Keratinocyte (primary cell): Measurements from ENCODE around the gene TFDP3. TPM values are rescaled to one million over a fixed set of nuclear protein-coding genes. Genes with fewer than 3 reads are reported as not detected.

ENCODE experiments used
- DNase-seq: peaks from one replicate; pipeline ENCODE4 v3.0.0-alpha.2; 2011; ENCODE audit warnings: low read depth, missing footprints, low spot score
- FAIRE-seq: peaks from 2 replicates; lab custom pipeline; 2011; peaks lifted over from hg19 to GRCh38; lab: Jason Lieb, UNC
- H2AFZ ChIP-seq: 2 replicates; pipeline ENCODE4 v1.6.0; 2012; ENCODE audit warnings: low read length, control low read depth, inconsistent platforms; ENCODE audit not compliant: control insufficient read depth
- H3K27ac ChIP-seq: 2 replicates; pipeline ENCODE4 v1.5.1; 2011; ENCODE audit warnings: low read length; ENCODE audit not compliant: control insufficient read depth, insufficient read depth
- H3K27me3 ChIP-seq: 3 replicates; pipeline ENCODE4 v1.6.0; 2011; ENCODE audit warnings: low read length; ENCODE audit not compliant: control insufficient read depth, insufficient read depth; ENCODE audit errors: extremely low read depth
- H3K36me3 ChIP-seq, 2 experiments: 2 replicates in 1 of 2; 3 replicates in 1 of 2; pipeline ENCODE4 v1.5.1; 2011; ENCODE audit warnings: low read length in 2 of 2, mild to moderate bottlenecking in 1 of 2; ENCODE audit not compliant: control insufficient read depth in 2 of 2, insufficient read depth in 2 of 2; ENCODE audit errors: extremely low read depth in 1 of 2
- H3K4me1 ChIP-seq: 3 replicates; pipeline ENCODE4 v1.5.1; 2011; ENCODE audit warnings: low read length; ENCODE audit not compliant: control insufficient read depth, insufficient read depth; ENCODE audit errors: extremely low read depth
- H3K4me2 ChIP-seq: 3 replicates; pipeline ENCODE4 v1.6.0; 2011; ENCODE audit warnings: low read depth, low read length; ENCODE audit not compliant: control insufficient read depth, insufficient read depth; ENCODE audit errors: extremely low read depth
- H3K4me3 ChIP-seq, 3 experiments: fragments of 200-600 bp in 1 of 3; sonication (generic) in 1 of 3; 2 replicates in 2 of 3; 3 replicates in 1 of 3; pipeline ENCODE4 v1.5.1; 2011 to 2016; ENCODE audit warnings: low read length in 3 of 3, mild to moderate bottlenecking in 3 of 3, control low read depth in 2 of 3, inconsistent platforms in 1 of 3, low read depth in 1 of 3, mixed read lengths in 1 of 3, mixed run types in 1 of 3, moderate library complexity in 1 of 3; ENCODE audit not compliant: control insufficient read depth in 2 of 3, insufficient read depth in 2 of 3; ENCODE audit errors: extremely low read depth in 1 of 3
- H3K79me2 ChIP-seq: 2 replicates; pipeline ENCODE4 v1.6.0; 2012; ENCODE audit warnings: low read length; ENCODE audit not compliant: control insufficient read depth, insufficient read depth
- H3K9ac ChIP-seq: 3 replicates; pipeline ENCODE4 v1.6.0; 2011; ENCODE audit warnings: low read length; ENCODE audit not compliant: control insufficient read depth, insufficient read depth; ENCODE audit errors: extremely low read depth
- H3K9me1 ChIP-seq: 3 replicates; pipeline ENCODE4 v1.6.0; 2011; ENCODE audit warnings: low read length; ENCODE audit not compliant: control insufficient read depth, insufficient read depth; ENCODE audit errors: extremely low read depth
- H3K9me3 ChIP-seq: 2 replicates; pipeline ENCODE4 v1.5.1; 2012; ENCODE audit warnings: low read depth, low read length; ENCODE audit not compliant: control insufficient read depth
- H4K20me1 ChIP-seq: 3 replicates; pipeline ENCODE4 v1.6.0; 2011; ENCODE audit warnings: low read length; ENCODE audit not compliant: control insufficient read depth, insufficient read depth; ENCODE audit errors: extremely low read depth
- CTCF ChIP-seq, 3 experiments: IDR thresholded peaks in 1 of 3; conservative IDR thresholded peaks in 1 of 3; optimal IDR thresholded peaks in 1 of 3; 2 replicates in 2 of 3; 3 replicates in 1 of 3; pipeline versions ENCODE3 to v1.5.1; 2011; ENCODE audit warnings: low read length in 3 of 3, mild to moderate bottlenecking in 3 of 3, moderate library complexity in 2 of 3, control low read depth in 1 of 3, inconsistent platforms in 1 of 3; ENCODE audit not compliant: insufficient read depth in 2 of 3; ENCODE audit errors: extremely low read depth in 1 of 3
- EZH2 ChIP-seq: IDR thresholded peaks from one replicate; pipeline ENCODE4 v1.6.1; 2012; ENCODE audit warnings: inconsistent platforms, mild to moderate bottlenecking, low read length, moderate library complexity
- dilution Hi-C: fragments of 300-500 bp; cut with MboI; formaldehyde crosslinking; loops from one replicate; pipeline ENCODE4 v1.7.0; 2020; ENCODE audit warnings: low sequenced_read_pairs; ENCODE audit not compliant: extremely low pct_ligation_motif_present
- polyA plus RNA-seq, 5 experiments: library from polyadenylated mRNA; depleted of rRNA in 3 of 5; stranded (reverse) in 3 of 5; stranded (forward) in 1 of 5; unstranded in 1 of 5; fragments of >200 nt; gene quantifications; 1 replicate in 1 of 5; 2 replicates in 3 of 5; 3 replicates in 1 of 5; pipeline versions ENCODE4 v1.2.1 to v1.2.3, GENCODE V29; 2011 to 2012; ENCODE audit warnings: missing spikeins in 2 of 5, low read depth in 1 of 5, low replicate concordance in 1 of 5

TFDP3 gene
- polyA plus RNA-seq, 1 donor (not counting 4 experiments of a cell fraction or from before 2014, with no cell fraction given), result not detected

DNA sequence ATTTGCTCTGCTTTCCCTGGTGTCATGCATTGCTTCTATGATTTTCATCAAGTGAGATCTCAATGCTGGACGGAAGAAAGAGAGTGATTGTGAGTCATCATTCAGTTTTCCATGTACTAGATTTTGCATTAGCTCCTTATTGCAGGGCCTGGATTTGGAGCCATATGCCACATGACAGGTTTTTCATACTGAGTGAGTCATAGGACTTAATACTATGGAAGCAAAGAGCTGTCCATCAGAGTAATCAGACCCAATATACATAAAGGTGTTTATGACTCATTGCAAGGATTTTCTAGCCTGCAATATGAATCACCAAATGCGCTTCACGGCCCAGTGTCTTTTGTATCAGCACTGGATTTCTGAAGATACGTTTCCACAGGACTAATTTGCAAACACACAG, 11.2 kb upstream of the TFDP3 start:
- Histone ChIP-seq H3K4me1 (peaks cover 21% of the 10 kb centered on the region), H3K9ac (no peak overlapping the region), H3K36me3 (no peaks in the 10 kb centered on the region), H4K20me1 (no peaks in the 10 kb centered on the region), H3K9me3 (no peaks in the 10 kb centered on the region), H3K9me1 (no peaks in the 10 kb centered on the region), H3K4me2 (no peak overlapping the region), H2AFZ (no peak overlapping the region), H3K79me2 (no peaks in the 10 kb centered on the region), H3K4me3 (no peak overlapping the region), H3K27ac (no peak overlapping the region), H3K27me3 (no peaks in the 10 kb centered on the region)
- FAIRE-seq (peak; percentile 88), DNase-seq (peak; percentile 65)
- dilution Hi-C loops, result no loop called here
- TF ChIP-seq CTCF (optimal IDR thresholded peaks at IDR 0.05 in 1 of 3, IDR thresholded peaks at IDR 0.05 in 1 of 3, conservative IDR thresholded peaks at IDR 0.05 in 1 of 3; ENCODE audit: extremely low read depth in 1 of 3, insufficient read depth in 2 of 3, low read length in 3 of 3), result no peak
- no peak for TF ChIP-seq EZH2

GRCh38 chrX:133215747-133216146, 2.4 kb downstream of the TFDP3 start:
- H3K4me3 ChIP-seq, result no peak overlapping the region
- no peaks in the 10 kb centered on the region for H3K27me3 ChIP-seq
- H3K9ac ChIP-seq, result no peak overlapping the region
- H3K4me2 ChIP-seq, result no peak overlapping the region
- TF ChIP-seq EZH2 (no peak), CTCF (optimal IDR thresholded peaks at IDR 0.05 in 1 of 3, IDR thresholded peaks at IDR 0.05 in 1 of 3, conservative IDR thresholded peaks at IDR 0.05 in 1 of 3; ENCODE audit: extremely low read depth in 1 of 3, insufficient read depth in 2 of 3, low read length in 3 of 3) (peak; percentile 35 to 55 (median 53))
- H3K27ac ChIP-seq, result no peak overlapping the region
- H3K9me1 ChIP-seq, result no peaks in the 10 kb centered on the region
- no peaks in the 10 kb centered on the region for H4K20me1 ChIP-seq
- no peak overlapping the region for H2AFZ ChIP-seq
- DNase-seq (no peak), FAIRE-seq (peak; percentile 60)
- dilution Hi-C loops, result no loop called here
- no peaks in the 10 kb centered on the region for H3K4me1 ChIP-seq
- no peaks in the 10 kb centered on the region for H3K9me3 ChIP-seq
- no peaks in the 10 kb centered on the region for H3K36me3 ChIP-seq
- no peaks in the 10 kb centered on the region for H3K79me2 ChIP-seq
